Measurements from ENCODE around the gene PDE2A. TPM values are rescaled to one million over a fixed set of nuclear protein-coding genes. Genes with fewer than 3 reads are reported as not detected.

Gene PDE2A
- total RNA-seq, 4 donors from 2014 or later = 13.4 to 26.6 (median 21.9) TPM

DNA sequence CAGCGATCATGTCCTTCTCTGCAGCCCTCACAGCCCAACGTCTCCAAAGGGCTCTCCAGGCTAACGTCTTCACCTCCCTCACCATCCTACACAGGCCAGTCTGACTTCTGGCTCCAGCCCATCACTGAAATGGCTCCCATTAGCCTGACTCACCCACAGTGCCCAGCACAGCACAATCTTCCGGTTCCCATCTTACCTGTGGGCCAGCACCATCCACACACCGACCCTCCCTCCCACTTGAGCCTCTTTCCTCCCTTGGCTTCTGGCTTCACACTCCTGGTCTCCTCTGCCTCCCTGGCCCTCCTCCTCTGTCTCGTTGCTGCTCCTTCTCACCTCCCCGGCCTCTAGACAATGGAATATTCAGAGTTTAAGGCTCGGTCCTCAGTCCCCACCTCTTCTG, 51.2 kb downstream of the PDE2A start:
- intact Hi-C loops (cut with DNase I; ENCODE audit: low total_unique reads) = no loop called here
- TF ChIP-seq, protein P1, sequence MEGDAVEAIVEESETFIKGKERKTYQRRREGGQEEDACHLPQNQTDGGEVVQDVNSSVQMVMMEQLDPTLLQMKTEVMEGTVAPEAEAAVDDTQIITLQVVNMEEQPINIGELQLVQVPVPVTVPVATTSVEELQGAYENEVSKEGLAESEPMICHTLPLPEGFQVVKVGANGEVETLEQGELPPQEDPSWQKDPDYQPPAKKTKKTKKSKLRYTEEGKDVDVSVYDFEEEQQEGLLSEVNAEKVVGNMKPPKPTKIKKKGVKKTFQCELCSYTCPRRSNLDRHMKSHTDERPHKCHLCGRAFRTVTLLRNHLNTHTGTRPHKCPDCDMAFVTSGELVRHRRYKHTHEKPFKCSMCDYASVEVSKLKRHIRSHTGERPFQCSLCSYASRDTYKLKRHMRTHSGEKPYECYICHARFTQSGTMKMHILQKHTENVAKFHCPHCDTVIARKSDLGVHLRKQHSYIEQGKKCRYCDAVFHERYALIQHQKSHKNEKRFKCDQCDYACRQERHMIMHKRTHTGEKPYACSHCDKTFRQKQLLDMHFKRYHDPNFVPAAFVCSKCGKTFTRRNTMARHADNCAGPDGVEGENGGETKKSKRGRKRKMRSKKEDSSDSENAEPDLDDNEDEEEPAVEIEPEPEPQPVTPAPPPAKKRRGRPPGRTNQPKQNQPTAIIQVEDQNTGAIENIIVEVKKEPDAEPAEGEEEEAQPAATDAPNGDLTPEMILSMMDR (IDR thresholded peaks at IDR 0.05 in 4 of 5, conservative IDR thresholded peaks at IDR 0.05 in 1 of 5) = no peak
- TF ChIP-seq POLR2A (IDR thresholded peaks at IDR 0.05) = no peak
- no peaks in the 10 kb centered on the region for H3K27me3 ChIP-seq
- in situ Hi-C loops (cut with MboI; ENCODE audit: low sequenced_read_pairs in 4 of 4) = no loop called here
- no peaks in the 10 kb centered on the region for H3K9me3 ChIP-seq
- H3K36me3 ChIP-seq = no peaks in the 10 kb centered on the region
- no peak for ATAC-seq
- no peak overlapping the region for H3K4me3 ChIP-seq
- H3K27ac ChIP-seq = peak overlapping the region in 1 of 4 donors; percentile 75
- no peak for DNase-seq
- peaks cover 15 to 23% of the 10 kb centered on the region in 2 donors for H3K4me1 ChIP-seq

DNA sequence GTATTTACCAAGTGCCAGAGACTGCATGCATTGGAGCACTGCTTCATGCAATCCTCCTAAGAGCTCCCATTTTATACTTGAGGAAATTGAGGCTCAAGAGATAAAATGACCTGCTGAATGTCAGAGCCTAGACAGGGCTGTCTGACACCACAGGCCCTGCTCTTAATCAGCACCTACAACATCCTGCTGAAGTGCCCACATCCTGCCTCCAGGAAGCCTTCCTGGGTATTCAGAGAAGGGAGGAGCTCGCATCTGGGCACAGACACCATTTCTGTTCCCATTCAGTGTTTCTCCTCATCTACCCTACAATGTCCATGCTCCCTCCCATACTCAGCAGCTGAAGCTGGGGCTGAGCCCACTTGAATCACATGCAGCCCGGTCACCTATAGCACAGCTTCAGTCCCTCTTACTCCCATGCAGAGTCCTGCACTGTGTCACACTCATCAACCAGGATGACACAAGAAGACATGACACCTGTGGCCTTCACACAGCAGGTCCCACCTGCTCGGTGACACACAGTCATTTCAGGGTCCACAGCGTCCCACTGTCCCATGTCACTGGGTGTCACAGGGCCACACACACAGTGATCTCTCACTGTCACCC, 53.1 kb downstream of the PDE2A start:
- no peak for DNase-seq
- TF ChIP-seq, protein P1 (IDR thresholded peaks at IDR 0.05 in 4 of 5, conservative IDR thresholded peaks at IDR 0.05 in 1 of 5) = no peak
- no peak for TF ChIP-seq POLR2A (IDR thresholded peaks at IDR 0.05)
- ATAC-seq = no peak
- Histone ChIP-seq H3K36me3 (no peaks in the 10 kb centered on the region), H3K9me3 (no peaks in the 10 kb centered on the region), H3K4me3 (no peak overlapping the region), H3K4me1 (peaks cover 14 to 19% of the 10 kb centered on the region in 2 donors), H3K27me3 (no peaks in the 10 kb centered on the region), H3K27ac (no peak overlapping the region)
- in situ Hi-C loops (cut with MboI; ENCODE audit: low sequenced_read_pairs in 4 of 4) (no loop called here), intact Hi-C loops (cut with DNase I; ENCODE audit: low total_unique reads) (no loop called here)

DNA sequence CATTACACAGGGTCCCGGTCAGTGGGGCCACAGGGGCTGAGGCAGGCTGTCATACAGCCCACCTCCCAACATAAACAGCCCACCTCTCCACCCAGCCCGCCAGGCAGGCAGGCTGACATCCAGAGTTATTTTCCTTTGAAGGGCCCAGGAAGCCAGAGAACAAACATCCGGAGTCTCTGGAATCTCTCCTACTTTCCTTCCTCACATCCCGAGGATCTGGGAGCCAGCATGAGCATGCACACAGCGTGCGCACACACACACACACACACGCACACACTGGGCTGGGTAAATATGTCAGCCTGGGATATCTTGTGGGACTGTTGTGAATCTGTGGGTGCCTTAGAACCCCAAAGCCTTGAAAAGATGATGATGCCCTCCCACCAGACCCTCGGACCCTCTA, 55.4 kb downstream of the PDE2A start:
- Histone ChIP-seq H3K4me1 (peaks cover 10 to 13% of the 10 kb centered on the region in 2 donors), H3K27ac (peak overlapping the region in 1 of 4 donors; percentile 14), H3K4me3 (no peak overlapping the region), H3K36me3 (no peaks in the 10 kb centered on the region), H3K9me3 (no peaks in the 10 kb centered on the region), H3K27me3 (no peaks in the 10 kb centered on the region)
- DNase-seq (no peak), ATAC-seq (no peak)
- intact Hi-C loops (cut with DNase I; ENCODE audit: low total_unique reads) = no loop called here
- in situ Hi-C loops (cut with MboI; ENCODE audit: low sequenced_read_pairs in 4 of 4) = no loop called here
- TF ChIP-seq POLR2A (IDR thresholded peaks at IDR 0.05) = no peak
- TF ChIP-seq, protein P1 (IDR thresholded peaks at IDR 0.05 in 4 of 5, conservative IDR thresholded peaks at IDR 0.05 in 1 of 5) = no peak

DNA sequence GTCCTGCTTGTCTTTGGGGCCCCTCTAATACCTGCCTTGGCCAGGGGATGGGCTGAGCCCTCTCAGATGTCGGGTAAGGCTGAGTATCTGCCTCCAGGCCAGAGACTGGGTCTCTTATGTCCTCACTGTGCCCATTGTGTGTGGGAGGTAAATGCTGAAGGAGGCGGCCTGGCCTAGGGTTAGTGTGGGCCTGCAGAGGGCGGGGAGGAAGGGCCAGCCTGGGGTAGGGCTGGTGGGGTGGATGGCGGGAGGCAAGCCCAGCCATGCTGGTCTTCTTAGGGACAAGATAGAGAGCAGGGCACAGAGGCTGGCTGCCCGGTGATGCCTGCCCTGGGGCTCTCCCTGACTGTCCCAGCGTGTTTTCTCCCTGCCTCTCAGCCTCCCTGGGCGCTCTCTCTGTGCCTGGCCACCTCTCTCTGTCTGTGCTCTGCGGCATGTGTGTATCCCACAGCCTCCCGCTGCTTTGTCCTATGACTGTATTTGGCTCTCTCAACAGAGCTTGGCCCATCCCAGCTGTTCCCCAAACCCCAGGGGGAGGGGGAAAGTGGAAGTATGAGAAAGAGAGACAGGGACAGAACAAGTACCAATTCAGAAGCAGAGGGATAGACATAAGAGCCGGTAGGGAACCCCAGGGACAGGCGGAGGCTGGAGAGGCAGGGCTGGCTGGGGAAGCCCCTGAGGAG, 57.0 kb downstream of the PDE2A start:
- Histone ChIP-seq H3K27ac (peak overlapping the region in 1 of 4 donors; percentile 22), H3K4me1 (peaks cover 10 to 13% of the 10 kb centered on the region in 2 donors), H3K4me3 (no peak overlapping the region), H3K9me3 (no peaks in the 10 kb centered on the region), H3K36me3 (no peaks in the 10 kb centered on the region), H3K27me3 (no peaks in the 10 kb centered on the region)
- intact Hi-C loops (cut with DNase I; ENCODE audit: low total_unique reads) = no loop called here
- in situ Hi-C loops (cut with MboI; ENCODE audit: low sequenced_read_pairs in 4 of 4) = no loop called here
- DNase-seq (peak in 1 of 2 donors; percentile 28), ATAC-seq (peak; percentile 38 to 68)
- no peak for TF ChIP-seq POLR2A (IDR thresholded peaks at IDR 0.05)
- TF ChIP-seq, protein P1 (IDR thresholded peaks at IDR 0.05 in 4 of 5, conservative IDR thresholded peaks at IDR 0.05 in 1 of 5) = no peak

Measured in gastrocnemius medialis (tissue), 4 donors.